Astrocyte (in vitro differentiated cells and primary cell): ENCODE data around the gene GRM7.

Experiments used
- EZH2 ChIP-seq: IDR thresholded peaks from 2 replicates; pipeline ENCODE4 v1.6.1; 2012; ENCODE audit warnings: mild to moderate bottlenecking, low read length, inconsistent platforms; ENCODE audit not compliant: insufficient read depth
- TF ChIP-seq, protein P1 (sequence below): IDR thresholded peaks from 2 replicates; pipeline ENCODE4 v1.5.1; 2011; ENCODE audit warnings: low read depth, mild to moderate bottlenecking, inconsistent platforms, low read length, moderate library complexity; ENCODE audit not compliant: insufficient read depth

DNA sequence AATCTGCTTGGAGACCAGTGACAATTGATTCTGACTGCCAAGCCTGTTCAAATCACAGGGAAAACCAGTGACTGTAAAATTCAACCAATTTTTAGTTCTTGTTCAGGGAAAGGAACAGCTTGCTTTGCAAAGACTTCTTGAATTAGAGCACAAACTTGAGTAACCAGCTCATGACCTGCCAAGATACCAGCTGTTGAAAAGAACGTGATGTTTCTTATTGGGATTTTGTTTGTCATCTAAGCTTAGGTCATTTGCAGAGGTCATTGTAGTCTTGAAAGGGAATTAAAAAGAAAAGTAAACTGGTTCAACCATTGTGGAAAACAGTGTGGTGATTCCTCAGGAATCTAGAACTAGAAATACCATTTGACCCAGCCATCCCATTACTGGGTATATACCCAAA is 428.2 kb downstream of the GRM7 start:
- TF ChIP-seq, protein P1, sequence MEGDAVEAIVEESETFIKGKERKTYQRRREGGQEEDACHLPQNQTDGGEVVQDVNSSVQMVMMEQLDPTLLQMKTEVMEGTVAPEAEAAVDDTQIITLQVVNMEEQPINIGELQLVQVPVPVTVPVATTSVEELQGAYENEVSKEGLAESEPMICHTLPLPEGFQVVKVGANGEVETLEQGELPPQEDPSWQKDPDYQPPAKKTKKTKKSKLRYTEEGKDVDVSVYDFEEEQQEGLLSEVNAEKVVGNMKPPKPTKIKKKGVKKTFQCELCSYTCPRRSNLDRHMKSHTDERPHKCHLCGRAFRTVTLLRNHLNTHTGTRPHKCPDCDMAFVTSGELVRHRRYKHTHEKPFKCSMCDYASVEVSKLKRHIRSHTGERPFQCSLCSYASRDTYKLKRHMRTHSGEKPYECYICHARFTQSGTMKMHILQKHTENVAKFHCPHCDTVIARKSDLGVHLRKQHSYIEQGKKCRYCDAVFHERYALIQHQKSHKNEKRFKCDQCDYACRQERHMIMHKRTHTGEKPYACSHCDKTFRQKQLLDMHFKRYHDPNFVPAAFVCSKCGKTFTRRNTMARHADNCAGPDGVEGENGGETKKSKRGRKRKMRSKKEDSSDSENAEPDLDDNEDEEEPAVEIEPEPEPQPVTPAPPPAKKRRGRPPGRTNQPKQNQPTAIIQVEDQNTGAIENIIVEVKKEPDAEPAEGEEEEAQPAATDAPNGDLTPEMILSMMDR: no peak
- no peak for TF ChIP-seq EZH2
